ENCODE data around the gene DDX10.

The DDX10 gene

GRCh38 chr11:108679045-108679444 is 14.2 kb downstream of the DDX10 start:
- TF ChIP-seq EZH2 (IDR thresholded peaks at IDR 0.05; ENCODE audit: borderline replicate concordance, low read depth, low read length, severe bottlenecking), result no peak
- TF ChIP-seq CTCF (IDR thresholded peaks at IDR 0.05; ENCODE audit: borderline replicate concordance, extremely low read depth, low read length, poor library complexity, severe bottlenecking), result no peak
- no peak overlapping the region for H3K27ac ChIP-seq (ENCODE audit: low read length)
- H3K79me2 ChIP-seq (ENCODE audit: insufficient read depth, low read length), result peaks cover 5% of the 10 kb centered on the region; the same call in 1 of the 2 replicates
- no peaks in the 10 kb centered on the region for H3K9me3 ChIP-seq (ENCODE audit: insufficient read depth, low read length, severe bottlenecking)
- DNase-seq, result no peak
- H2AFZ ChIP-seq (ENCODE audit: low read depth, low read length), result no peak overlapping the region
- H3K4me2 ChIP-seq (ENCODE audit: insufficient read depth, low read length), result no peak overlapping the region
- no peaks in the 10 kb centered on the region for H3K4me1 ChIP-seq (ENCODE audit: insufficient read depth, low read length)
- peaks cover 2% of the 10 kb centered on the region; the same call in 1 of the 2 replicates for H4K20me1 ChIP-seq (ENCODE audit: insufficient read depth, low read length)
- no peak overlapping the region for H3K4me3 ChIP-seq (ENCODE audit: low read depth in 1 of 2, low read length in 2 of 2)
- no peak overlapping the region for H3K9ac ChIP-seq (ENCODE audit: low read depth, low read length)
- no peak for ATAC-seq (ENCODE audit: insufficient read depth, low read depth)
- no peaks in the 10 kb centered on the region for H3K27me3 ChIP-seq (ENCODE audit: insufficient read depth, low read length, poor library complexity)
- H3K36me3 ChIP-seq (ENCODE audit: insufficient read depth, low read length), result peaks cover 81% of the 10 kb centered on the region

GRCh38 chr11:108680271-108680670 is 15.4 kb downstream of the DDX10 start:
- Histone ChIP-seq H3K9ac (ENCODE audit: low read depth, low read length) (no peak overlapping the region), H3K9me3 (ENCODE audit: insufficient read depth, low read length, severe bottlenecking) (no peaks in the 10 kb centered on the region), H3K4me3 (ENCODE audit: low read depth in 1 of 2, low read length in 2 of 2) (no peak overlapping the region), H3K27ac (ENCODE audit: low read length) (no peak overlapping the region), H3K4me1 (ENCODE audit: insufficient read depth, low read length) (no peaks in the 10 kb centered on the region), H4K20me1 (ENCODE audit: insufficient read depth, low read length) (peaks cover 2% of the 10 kb centered on the region; the same call in 1 of the 2 replicates), H3K27me3 (ENCODE audit: insufficient read depth, low read length, poor library complexity) (no peaks in the 10 kb centered on the region), H3K4me2 (ENCODE audit: insufficient read depth, low read length) (no peak overlapping the region), H2AFZ (ENCODE audit: low read depth, low read length) (no peak overlapping the region), H3K36me3 (ENCODE audit: insufficient read depth, low read length) (peaks cover 72% of the 10 kb centered on the region), H3K79me2 (ENCODE audit: insufficient read depth, low read length) (0 out of 2 replicates have a peak, but pooled peaks cover 2% of the 10 kb centered on the region)
- ATAC-seq (ENCODE audit: insufficient read depth, low read depth) (no peak), DNase-seq (no peak)
- TF ChIP-seq EZH2 (IDR thresholded peaks at IDR 0.05; ENCODE audit: borderline replicate concordance, low read depth, low read length, severe bottlenecking) (no peak), CTCF (IDR thresholded peaks at IDR 0.05; ENCODE audit: borderline replicate concordance, extremely low read depth, low read length, poor library complexity, severe bottlenecking) (no peak)

- no peaks in the 10 kb centered on the region for H4K20me1 ChIP-seq (ENCODE audit: insufficient read depth, low read length)
- no peak for DNase-seq
- no peak for ATAC-seq (ENCODE audit: insufficient read depth, low read depth)
- no peak overlapping the region for H3K9ac ChIP-seq (ENCODE audit: low read depth, low read length)
- H3K4me2 ChIP-seq (ENCODE audit: insufficient read depth, low read length), result no peak overlapping the region
- H3K36me3 ChIP-seq (ENCODE audit: insufficient read depth, low read length), result peaks cover 67% of the 10 kb centered on the region
- 0 out of 2 replicates have a peak, but pooled peaks cover 2% of the 10 kb centered on the region for H3K79me2 ChIP-seq (ENCODE audit: insufficient read depth, low read length)
- H3K4me1 ChIP-seq (ENCODE audit: insufficient read depth, low read length), result no peaks in the 10 kb centered on the region
- TF ChIP-seq EZH2 (IDR thresholded peaks at IDR 0.05; ENCODE audit: borderline replicate concordance, low read depth, low read length, severe bottlenecking) (no peak), CTCF (IDR thresholded peaks at IDR 0.05; ENCODE audit: borderline replicate concordance, extremely low read depth, low read length, poor library complexity, severe bottlenecking) (no peak)
- H3K4me3 ChIP-seq (ENCODE audit: low read depth in 1 of 2, low read length in 2 of 2), result no peak overlapping the region
- H3K27me3 ChIP-seq (ENCODE audit: insufficient read depth, low read length, poor library complexity), result no peaks in the 10 kb centered on the region
- H3K9me3 ChIP-seq (ENCODE audit: insufficient read depth, low read length, severe bottlenecking), result no peaks in the 10 kb centered on the region
- no peak overlapping the region for H2AFZ ChIP-seq (ENCODE audit: low read depth, low read length)
- no peak overlapping the region for H3K27ac ChIP-seq (ENCODE audit: low read length)
These were observed 20.7 kb downstream of the DDX10 start for GRCh38 chr11:108685419-108686130.
